DMS79 (cell line): ENCODE data around the gene CCDC17.
"Not testable (repeated sequence)": the region's sequence is repeated elsewhere in the genome, so short reads cannot be mapped to it uniquely, and the experiment has no call there.

ENCODE experiments used
- DNase-seq: peaks from one replicate; lab custom pipeline; 2025; lab: John Stamatoyannopoulos, UW

The CCDC17 gene

DNA sequence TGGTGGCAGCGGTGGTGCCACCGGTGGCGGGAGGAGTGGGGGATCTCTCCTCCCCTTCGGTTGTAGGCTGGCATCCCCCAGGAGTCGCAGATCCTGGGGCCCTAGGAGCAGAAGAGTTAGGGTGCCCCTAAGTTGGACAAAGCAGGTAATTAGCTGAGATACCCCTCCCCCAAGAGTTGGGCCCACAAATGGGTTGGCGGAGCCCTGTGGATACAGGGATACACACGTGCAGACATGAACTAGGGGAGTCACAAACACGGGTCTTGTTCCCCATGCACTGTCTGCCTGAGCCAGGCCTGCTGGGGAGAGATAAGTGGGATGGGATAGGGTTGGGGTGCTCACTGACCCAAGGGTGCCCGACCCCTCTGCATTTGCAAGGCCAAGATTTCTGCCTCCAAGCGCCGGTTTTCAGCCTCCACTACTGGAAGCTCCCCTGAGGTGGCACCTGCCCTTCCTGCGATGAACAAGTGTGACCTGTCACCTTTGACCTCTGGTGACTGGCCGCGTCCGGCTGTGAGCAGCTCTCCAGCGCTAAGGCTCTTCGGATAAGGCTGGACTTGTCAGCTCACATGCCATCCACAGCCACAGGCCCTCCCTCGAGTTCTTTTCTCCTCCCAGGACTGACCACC is 1.8 kb downstream of the CCDC17 start:
- DNase-seq = no peak

- DNase-seq = no peak
Measured at GRCh38 chr1:45621501-45621836, 2.4 kb downstream of the CCDC17 start.

- DNase-seq = no peak
Measured at GRCh38 chr1:45620588-45621500, 3.0 kb downstream of the CCDC17 start.

DNA sequence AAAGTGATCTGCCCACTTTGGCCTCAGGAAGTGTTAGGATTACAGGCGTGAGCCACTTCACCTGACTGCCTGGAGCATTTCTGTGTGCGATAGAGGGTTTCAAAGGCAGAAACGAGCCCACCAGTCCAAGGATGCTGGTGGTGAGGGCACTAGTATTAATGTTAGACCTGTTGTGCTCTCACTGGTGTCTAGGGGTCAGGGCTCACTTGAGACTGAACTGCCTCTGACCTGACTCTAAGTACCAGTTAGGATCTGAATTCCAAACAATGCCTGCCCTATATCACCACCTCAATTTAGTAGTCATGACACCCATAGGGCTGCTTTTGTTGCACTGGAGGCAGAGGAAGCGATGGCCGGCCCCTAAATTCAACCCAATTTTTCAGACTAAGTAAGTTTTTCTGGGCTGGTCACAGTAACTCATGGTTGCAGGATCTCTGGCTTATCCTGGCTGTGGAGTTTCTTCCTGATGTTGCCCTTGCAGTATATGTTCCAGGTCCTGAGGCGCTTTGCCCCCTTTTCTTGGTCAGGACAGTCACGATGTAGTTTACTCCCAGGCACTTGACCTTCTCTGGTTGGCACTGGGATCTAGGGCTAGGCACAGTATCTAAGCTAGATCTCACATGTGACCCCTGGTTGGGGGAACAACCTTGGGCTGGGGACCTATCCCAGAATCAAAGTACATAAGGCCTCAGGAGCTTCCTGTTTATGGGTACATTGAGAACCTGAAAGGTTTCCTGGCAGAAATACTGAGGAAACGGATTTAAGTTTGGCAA is 4.5 kb downstream of the CCDC17 start:
- no peak for DNase-seq

DNA sequence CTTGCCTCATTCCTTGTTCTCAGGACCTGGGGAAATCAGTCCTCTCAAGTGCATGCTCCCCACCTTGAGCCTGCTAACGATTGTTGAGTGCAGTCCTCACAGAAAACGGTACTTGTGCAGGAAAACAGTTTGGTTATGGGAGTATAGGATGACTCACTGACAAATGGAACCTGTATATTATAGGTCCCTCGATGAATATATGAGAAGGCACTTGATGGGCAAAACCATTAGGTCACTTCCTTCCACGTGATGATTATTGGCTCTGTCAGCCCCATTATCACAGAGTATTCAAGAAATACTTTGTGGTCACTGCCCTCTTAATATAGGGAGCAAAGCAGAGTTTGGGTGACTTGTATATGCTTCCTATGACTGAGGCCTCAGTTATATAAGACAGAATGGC is 6.2 kb downstream of the CCDC17 start:
- DNase-seq = peak; percentile 14

DNA sequence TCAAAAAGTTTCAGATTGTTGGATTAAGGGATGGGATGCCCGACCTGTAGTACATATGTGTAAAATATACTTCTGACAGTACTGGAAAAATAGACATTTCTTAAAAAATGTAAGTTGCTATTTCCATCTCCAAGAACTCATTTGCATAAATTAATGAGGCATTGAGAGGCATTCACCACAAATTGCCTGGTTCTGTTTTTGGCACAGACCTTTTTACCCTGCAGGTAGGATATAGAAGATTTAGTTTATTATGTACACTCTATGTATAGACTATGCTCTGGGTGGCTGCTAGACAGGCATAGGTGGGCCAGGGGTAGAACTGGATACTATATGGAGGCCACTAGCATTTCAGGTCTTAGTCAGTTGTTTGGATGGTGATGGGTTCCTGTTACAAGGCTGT is 8.0 kb downstream of the CCDC17 start:
- DNase-seq = no peak

GRCh38 chr1:45612941-45613579 is 10.8 kb downstream of the CCDC17 start:
- peak; percentile 36 for DNase-seq

- DNase-seq = no peak
Measured at GRCh38 chr1:45610589-45611226, 13.1 kb downstream of the CCDC17 start.

DNA sequence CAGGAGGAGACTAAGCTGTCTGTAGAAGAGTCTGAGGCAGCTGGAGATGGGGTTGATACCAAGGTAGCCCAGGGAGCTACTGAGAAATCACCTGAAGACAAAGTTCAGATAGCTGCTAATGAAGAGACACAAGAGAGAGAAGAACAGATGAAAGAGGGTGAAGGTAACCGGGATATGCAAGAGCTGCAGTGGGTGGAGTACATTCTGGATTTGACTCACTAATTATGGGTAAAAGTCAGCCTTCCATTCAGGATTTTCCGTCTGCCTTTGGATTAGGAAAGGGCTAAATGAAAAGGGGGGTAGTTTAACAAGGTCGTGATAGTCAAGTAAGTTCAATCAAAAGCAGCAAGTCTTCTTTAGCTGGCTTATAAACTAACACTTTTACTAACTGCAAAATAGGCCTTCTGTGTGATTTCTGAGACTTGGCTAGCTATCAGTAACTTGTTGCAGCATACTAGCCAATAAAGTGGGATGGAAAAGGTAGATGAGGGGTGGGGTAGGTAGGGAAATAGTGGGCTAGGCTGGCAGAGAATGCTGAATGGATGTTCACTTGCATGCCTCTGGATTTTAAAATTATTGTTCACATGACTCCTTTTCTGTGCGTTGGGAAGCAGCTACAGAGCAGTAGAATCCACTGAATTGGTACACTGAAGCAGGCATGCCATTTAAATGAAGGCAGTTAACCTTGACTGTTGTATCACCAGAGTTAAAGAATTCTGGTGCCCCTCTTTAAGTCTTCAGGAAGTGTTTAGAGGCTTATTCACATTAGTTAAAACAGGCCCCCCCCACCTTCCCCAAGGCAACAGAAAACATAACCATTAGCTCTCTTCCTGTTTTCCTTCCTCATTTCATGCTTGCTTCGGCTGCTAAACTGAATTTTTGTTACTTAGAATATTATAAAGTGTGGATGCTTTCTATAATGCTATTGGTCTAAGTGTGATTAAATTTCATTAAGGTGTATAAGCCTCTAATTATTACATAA is 15.4 kb downstream of the CCDC17 start:
- DNase-seq = no peak

GRCh38 chr1:45607404-45608074 is 16.3 kb downstream of the CCDC17 start:
- no peak for DNase-seq

- DNase-seq = no peak
Measured at GRCh38 chr1:45604239-45604638, 19.6 kb downstream of the CCDC17 start.

GRCh38 chr1:45596765-45597164 is 27.1 kb downstream of the CCDC17 start:
- DNase-seq = not testable (repeated sequence)

GRCh38 chr1:45594412-45594811 is 29.4 kb downstream of the CCDC17 start:
- DNase-seq = no peak

DNA sequence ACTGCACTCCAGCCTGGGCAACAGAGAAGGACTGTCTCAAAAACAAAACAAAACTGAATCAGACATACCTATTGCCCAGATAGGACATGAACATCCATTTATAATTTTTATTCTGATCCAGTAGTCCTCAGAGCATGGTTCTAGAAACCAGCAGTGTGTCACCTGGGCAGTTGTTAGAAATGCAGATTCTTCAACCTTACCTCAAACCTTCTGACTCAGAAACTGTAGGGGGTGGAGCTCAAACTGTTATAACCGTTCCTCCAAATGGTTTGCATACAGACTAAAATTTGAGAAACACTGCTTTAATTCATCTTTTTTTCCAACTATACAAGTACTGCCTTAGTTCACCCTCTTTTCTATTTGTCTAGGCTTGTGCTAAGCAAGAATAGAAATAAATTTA is 34.0 kb downstream of the CCDC17 start:
- DNase-seq = no peak

GRCh38 chr1:45586769-45587168 is 37.1 kb downstream of the CCDC17 start:
- no peak for DNase-seq

DNA sequence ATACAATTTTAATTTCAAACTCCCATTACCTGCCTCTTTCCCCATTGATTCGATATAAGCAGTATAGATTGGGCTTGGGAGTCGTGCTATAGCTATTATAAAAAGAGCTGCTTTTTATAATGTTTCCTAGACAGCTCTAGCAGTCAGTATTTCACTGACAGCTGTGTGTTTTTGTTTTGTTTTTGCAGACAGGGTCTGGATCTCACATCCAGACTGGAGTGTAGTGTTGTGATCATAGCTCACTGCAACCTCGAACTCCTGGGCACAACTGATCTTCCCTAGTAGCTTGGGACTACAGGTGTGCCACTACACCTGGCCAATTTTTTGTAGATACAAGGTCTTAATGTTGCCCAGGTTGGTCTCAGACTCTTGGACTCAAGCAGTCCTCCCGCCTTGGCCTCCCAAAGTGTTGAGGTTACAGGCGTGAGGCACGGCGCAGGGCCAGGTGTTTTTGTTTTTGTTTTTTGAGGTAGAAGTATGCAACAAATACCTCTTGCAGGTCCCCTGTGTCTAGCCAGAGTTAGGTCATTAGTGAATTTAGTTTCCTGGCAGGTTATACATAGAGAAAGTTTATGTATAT is 38.3 kb downstream of the CCDC17 start:
- DNase-seq = no peak

GRCh38 chr1:45585110-45585426 is 38.8 kb downstream of the CCDC17 start:
- no peak for DNase-seq

GRCh38 chr1:45584351-45585109 is 39.3 kb downstream of the CCDC17 start:
- peak; percentile 89 for DNase-seq
